PC-9 (cell line): ENCODE measurements around the gene PURA. TPM values are rescaled to one million over a fixed set of nuclear protein-coding genes. Genes with fewer than 3 reads are reported as not detected.

Experiments used
- BruUV-seq: library from RNA; stranded (reverse); fragments of 400-500 nt; replicated peaks from 2 replicates; lab custom pipeline; 2021; lab: Mats Ljungman, UMichigan
- CTCF ChIA-PET: fragments of 300-600 bp; sonication (Branson Sonifier 250); formaldehyde crosslinking; loops from one replicate; lab custom pipeline; 2022; ENCODE audit warnings: antibody characterized with exemption; lab: Charles Lee
- POLR2A ChIA-PET: fragments of 300-600 bp; sonication (Branson Sonifier 250); formaldehyde crosslinking; loops from one replicate; lab custom pipeline; 2022; ENCODE audit warnings: antibody characterized with exemption; ENCODE audit not compliant: unreplicated experiment; lab: Charles Lee
- DNase-seq, 2 experiments: peaks; one replicate each; pipeline versions ENCODE4 v3.0.0 to v3.0.0-alpha.2; 2015 to 2022; ENCODE audit warnings: mixed read lengths in 1 of 2
- H2AFZ ChIP-seq: fragments of 200-600 bp; sonication (generic); 2 replicates; pipeline ENCODE4 v1.8.1; 2017; ENCODE audit warnings: antibody characterized with exemption
- H3F3A ChIP-seq: fragments of 200-600 bp; sonication (generic); 2 replicates; pipeline ENCODE4 v1.8.1; 2017; ENCODE audit warnings: antibody characterized with exemption, mild to moderate bottlenecking, low read depth; ENCODE audit not compliant: insufficient read depth
- H3K27ac ChIP-seq: fragments of 200-600 bp; sonication (generic); 2 replicates; pipeline ENCODE4 v1.6.1; 2016; ENCODE audit warnings: mixed run types
- H3K27me3 ChIP-seq: fragments of 200-600 bp; sonication (generic); 2 replicates; pipeline ENCODE4 v1.6.1; 2016; ENCODE audit warnings: low read depth, mixed run types; ENCODE audit not compliant: insufficient read depth
- H3K36me3 ChIP-seq: fragments of 200-600 bp; sonication (generic); 2 replicates; pipeline ENCODE4 v1.6.1; 2016; ENCODE audit warnings: low read depth, mixed run types
- H3K4me1 ChIP-seq: fragments of 200-600 bp; sonication (generic); replicated peaks from 2 replicates; pipeline ENCODE4 v1.6.1; 2016; ENCODE audit warnings: mixed run types; ENCODE audit not compliant: insufficient read depth
- H3K4me2 ChIP-seq: fragments of 200-600 bp; sonication (generic); 2 replicates; pipeline ENCODE4 v1.6.1; 2017; ENCODE audit warnings: mixed run types
- H3K4me3 ChIP-seq: fragments of 200-600 bp; sonication (generic); 2 replicates; pipeline ENCODE4 v1.6.1; 2016; ENCODE audit warnings: mixed run types
- H3K79me2 ChIP-seq: fragments of 200-600 bp; sonication (generic); 2 replicates; pipeline ENCODE4 v1.6.1; 2017; ENCODE audit warnings: low read depth, mixed run types
- H3K9me2 ChIP-seq: fragments of 200-600 bp; sonication (generic); 2 replicates; pipeline ENCODE4 v1.8.1; 2017; ENCODE audit warnings: mild to moderate bottlenecking; ENCODE audit not compliant: insufficient read depth
- H3K9me3 ChIP-seq: fragments of 200-600 bp; sonication (generic); 2 replicates; pipeline ENCODE4 v1.8.1; 2016; ENCODE audit warnings: low read depth; ENCODE audit not compliant: insufficient read depth
- H4K20me1 ChIP-seq: fragments of 200-600 bp; sonication (generic); 2 replicates; pipeline ENCODE4 v1.8.1; 2017; ENCODE audit not compliant: insufficient read depth
- EZH2 ChIP-seq: fragments of 200-600 bp; sonication (generic); IDR thresholded peaks from 2 replicates; pipeline ENCODE4 v1.8.0; 2017; ENCODE audit warnings: antibody characterized with exemption, low read depth
- intact Hi-C: fragments of 100-400 bp; cut with micrococcal nuclease; formaldehyde crosslinking; loops from one replicate; pipeline ENCODE4 v1.10.0; 2022; ENCODE audit not compliant: unreplicated experiment
- total RNA-seq: library from RNA; stranded (reverse); gene quantifications from 2 replicates; pipeline ENCODE4 v1.2.3, GENCODE V29; 2021
- TF ChIP-seq, protein P1 (sequence below): fragments of 200-600 bp; sonication (generic); conservative IDR thresholded peaks from 2 replicates; pipeline ENCODE4 v1.6.1; 2017; ENCODE audit warnings: mixed run types, antibody characterized with exemption, mild to moderate bottlenecking, moderate library complexity

PURA gene
- total RNA-seq, 1 experiment from 2014 or later: 13.6 TPM

- no peak for TF ChIP-seq EZH2
- TF ChIP-seq, protein P1, sequence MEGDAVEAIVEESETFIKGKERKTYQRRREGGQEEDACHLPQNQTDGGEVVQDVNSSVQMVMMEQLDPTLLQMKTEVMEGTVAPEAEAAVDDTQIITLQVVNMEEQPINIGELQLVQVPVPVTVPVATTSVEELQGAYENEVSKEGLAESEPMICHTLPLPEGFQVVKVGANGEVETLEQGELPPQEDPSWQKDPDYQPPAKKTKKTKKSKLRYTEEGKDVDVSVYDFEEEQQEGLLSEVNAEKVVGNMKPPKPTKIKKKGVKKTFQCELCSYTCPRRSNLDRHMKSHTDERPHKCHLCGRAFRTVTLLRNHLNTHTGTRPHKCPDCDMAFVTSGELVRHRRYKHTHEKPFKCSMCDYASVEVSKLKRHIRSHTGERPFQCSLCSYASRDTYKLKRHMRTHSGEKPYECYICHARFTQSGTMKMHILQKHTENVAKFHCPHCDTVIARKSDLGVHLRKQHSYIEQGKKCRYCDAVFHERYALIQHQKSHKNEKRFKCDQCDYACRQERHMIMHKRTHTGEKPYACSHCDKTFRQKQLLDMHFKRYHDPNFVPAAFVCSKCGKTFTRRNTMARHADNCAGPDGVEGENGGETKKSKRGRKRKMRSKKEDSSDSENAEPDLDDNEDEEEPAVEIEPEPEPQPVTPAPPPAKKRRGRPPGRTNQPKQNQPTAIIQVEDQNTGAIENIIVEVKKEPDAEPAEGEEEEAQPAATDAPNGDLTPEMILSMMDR: no peak
- ChIA-PET POLR2A (no interaction called here), CTCF (interaction anchor here (0.7 kb wide), 1 partner anchor 93 kb away, joined by 7 read pairs; no protein-coding TSS in a partner anchor)
- H3K4me1 ChIP-seq: peaks cover 16% of the 10 kb centered on the region
- no peak overlapping the region for H3K27ac ChIP-seq
- H3K79me2 ChIP-seq: no peaks in the 10 kb centered on the region
- no peak overlapping the region for H3K4me3 ChIP-seq
- no peaks in the 10 kb centered on the region for H4K20me1 ChIP-seq
- no peaks in the 10 kb centered on the region for H3K27me3 ChIP-seq
- intact Hi-C loops: no loop called here
- BruUV-seq: no TSS peak
- H2AFZ ChIP-seq: no peak overlapping the region
- H3F3A ChIP-seq: peaks cover 4% of the 10 kb centered on the region; the same call in 1 of the 2 replicates
- no peak for DNase-seq
- no peaks in the 10 kb centered on the region for H3K9me2 ChIP-seq
- no peaks in the 10 kb centered on the region for H3K36me3 ChIP-seq
- H3K4me2 ChIP-seq: no peak overlapping the region
- H3K9me3 ChIP-seq: no peaks in the 10 kb centered on the region
Measured at GRCh38 chr5:140166911-140167310, 53.0 kb downstream of the PURA start.

DNA sequence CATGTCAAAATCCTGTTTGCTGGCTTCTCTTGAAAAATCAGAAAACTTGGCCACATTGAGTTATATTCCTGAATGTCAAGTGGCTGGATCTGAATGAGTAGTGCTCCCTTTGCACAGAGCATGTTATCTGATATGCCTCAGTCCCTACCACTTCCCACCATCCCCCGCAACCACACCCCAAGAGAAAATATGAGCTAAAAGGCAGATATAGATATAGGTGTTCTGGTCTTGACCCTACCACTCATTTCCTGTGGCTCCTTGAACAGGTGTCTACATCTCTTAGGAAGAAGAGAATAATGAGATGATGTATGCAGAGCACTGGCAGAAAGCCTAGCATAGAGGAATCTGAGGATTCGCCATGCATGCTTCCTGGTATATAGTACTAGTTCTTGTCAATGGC lies 54.5 kb downstream of the PURA start:
- Histone ChIP-seq H2AFZ (no peak overlapping the region), H3F3A (peaks cover 4% of the 10 kb centered on the region; the same call in 1 of the 2 replicates), H3K27ac (no peak overlapping the region), H3K79me2 (no peaks in the 10 kb centered on the region), H3K9me3 (no peaks in the 10 kb centered on the region), H3K4me1 (peaks cover 16% of the 10 kb centered on the region), H3K27me3 (no peaks in the 10 kb centered on the region), H3K36me3 (no peaks in the 10 kb centered on the region), H4K20me1 (no peaks in the 10 kb centered on the region), H3K4me2 (no peak overlapping the region), H3K9me2 (no peaks in the 10 kb centered on the region), H3K4me3 (no peak overlapping the region)
- ChIA-PET POLR2A (interaction anchor here (0.5 to 0.6 kb wide), 2 partner anchors 183 to 607 kb away, joined by 3 to 5 read pairs; partner anchors contain the start of gene UBE2D2), CTCF (no interaction called here)
- no TSS peak for BruUV-seq
- TF ChIP-seq EZH2: no peak
- TF ChIP-seq, protein P1: no peak
- intact Hi-C loops: no loop called here
- DNase-seq: peak in 1 of 2 experiments; percentile 47

DNA sequence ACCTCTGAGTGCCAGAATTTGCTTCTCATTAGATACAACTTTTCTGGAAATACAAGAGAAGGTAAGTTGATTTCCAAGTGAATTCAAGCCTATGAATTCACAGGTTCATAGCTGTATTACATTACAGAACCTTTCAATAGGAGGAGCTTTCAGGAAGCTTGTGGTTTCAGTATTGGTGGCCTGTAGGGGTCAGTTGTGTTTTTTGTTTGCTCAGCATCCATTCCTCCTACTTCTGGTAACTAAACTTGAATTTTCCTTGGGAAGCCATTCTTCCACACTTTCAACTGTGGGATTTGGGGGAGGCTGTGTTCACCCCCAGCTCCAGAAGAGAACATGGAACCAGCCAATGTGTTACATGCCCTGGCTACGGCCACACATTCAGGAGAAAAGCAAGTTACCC lies 55.5 kb downstream of the PURA start:
- Histone ChIP-seq H3K36me3 (no peaks in the 10 kb centered on the region), H3K27ac (no peak overlapping the region), H3K4me2 (no peak overlapping the region), H4K20me1 (no peaks in the 10 kb centered on the region), H3K9me2 (no peaks in the 10 kb centered on the region), H3K27me3 (no peaks in the 10 kb centered on the region), H2AFZ (no peak overlapping the region), H3K4me1 (peaks cover 16% of the 10 kb centered on the region), H3K4me3 (no peak overlapping the region), H3F3A (peaks cover 14% of the 10 kb centered on the region), H3K9me3 (no peaks in the 10 kb centered on the region), H3K79me2 (no peaks in the 10 kb centered on the region)
- no TSS peak for BruUV-seq
- no peak for TF ChIP-seq EZH2
- CTCF ChIA-PET: interaction anchor here (0.5 to 0.9 kb wide), 5 partner anchors 8 to 1438 kb away, joined by 3 to 5 read pairs (median 4); no protein-coding TSS in a partner anchor
- DNase-seq: no peak
- POLR2A ChIA-PET: interaction anchor here (0.6 kb wide), 1 partner anchor 392 kb away, joined by 4 read pairs; no protein-coding TSS in a partner anchor
- intact Hi-C loops: no loop called here
